HG03196 (cell line): ENCODE results near the gene RIN2.

Source experiments
- ATAC-seq: cut with Tn5 transposase; IDR thresholded peaks from one replicate; pipeline ENCODE4 v1.9.1; 2021; ENCODE audit not compliant: unreplicated experiment

Gene RIN2, protein sequence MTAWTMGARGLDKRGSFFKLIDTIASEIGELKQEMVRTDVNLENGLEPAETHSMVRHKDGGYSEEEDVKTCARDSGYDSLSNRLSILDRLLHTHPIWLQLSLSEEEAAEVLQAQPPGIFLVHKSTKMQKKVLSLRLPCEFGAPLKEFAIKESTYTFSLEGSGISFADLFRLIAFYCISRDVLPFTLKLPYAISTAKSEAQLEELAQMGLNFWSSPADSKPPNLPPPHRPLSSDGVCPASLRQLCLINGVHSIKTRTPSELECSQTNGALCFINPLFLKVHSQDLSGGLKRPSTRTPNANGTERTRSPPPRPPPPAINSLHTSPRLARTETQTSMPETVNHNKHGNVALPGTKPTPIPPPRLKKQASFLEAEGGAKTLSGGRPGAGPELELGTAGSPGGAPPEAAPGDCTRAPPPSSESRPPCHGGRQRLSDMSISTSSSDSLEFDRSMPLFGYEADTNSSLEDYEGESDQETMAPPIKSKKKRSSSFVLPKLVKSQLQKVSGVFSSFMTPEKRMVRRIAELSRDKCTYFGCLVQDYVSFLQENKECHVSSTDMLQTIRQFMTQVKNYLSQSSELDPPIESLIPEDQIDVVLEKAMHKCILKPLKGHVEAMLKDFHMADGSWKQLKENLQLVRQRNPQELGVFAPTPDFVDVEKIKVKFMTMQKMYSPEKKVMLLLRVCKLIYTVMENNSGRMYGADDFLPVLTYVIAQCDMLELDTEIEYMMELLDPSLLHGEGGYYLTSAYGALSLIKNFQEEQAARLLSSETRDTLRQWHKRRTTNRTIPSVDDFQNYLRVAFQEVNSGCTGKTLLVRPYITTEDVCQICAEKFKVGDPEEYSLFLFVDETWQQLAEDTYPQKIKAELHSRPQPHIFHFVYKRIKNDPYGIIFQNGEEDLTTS

DNA sequence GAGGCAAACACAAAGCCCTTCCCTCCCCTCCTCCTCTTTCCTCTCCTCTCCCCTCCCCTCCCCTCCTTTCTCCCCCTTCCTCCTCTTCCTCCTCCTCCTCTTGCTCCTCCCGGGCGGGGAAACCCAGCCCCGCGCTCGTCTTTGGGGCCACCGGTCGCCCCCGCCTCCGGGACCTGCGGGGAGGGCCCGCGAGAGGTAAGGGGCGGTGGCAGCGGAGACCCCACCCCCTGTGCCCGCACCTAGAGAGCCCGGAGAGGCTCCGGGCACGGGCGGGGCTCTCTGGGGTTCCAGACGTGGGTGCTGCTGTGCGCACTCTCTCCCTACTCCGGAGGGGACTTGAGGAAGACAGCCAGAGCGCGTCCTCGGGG, at the start of gene RIN2:
Gene RIN2, plus strand, starts transcription at position 126 of the 368 bp plus-strand sequence. CDS start 131,344 bp downstream, outside the sequence.
- no peak for ATAC-seq

DNA sequence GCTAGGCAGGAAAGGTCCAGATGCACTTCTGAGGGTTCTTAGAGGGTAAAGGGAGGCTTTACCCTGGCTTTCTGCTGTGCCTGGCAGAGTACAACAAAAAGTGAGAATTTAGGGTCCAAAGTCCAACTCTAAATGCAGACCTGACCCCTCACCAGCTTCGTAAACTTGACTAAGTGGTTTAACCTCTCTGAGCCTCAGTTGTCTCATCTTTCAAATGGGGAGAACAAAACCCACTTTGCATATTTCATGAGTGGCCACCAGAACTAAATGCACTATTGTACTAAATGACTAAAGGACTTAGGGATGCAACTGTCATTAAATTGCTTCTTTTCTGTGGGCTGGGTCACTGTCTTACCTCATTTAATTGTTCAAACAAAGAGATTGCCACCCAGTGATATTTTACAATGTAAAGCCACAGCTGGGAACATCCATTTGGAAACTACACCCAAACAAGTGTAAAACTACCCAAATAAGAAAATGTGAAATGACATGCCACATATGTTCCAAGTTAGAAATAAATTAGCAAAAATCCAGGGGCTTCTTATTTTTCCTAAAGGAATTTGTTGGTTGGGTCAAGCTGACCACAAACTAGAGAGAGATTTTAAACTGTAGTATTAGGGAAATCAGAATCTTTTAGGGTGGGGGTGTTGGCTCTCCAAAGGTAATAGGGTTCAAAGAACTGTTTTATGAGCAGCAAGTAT, 48.3 kb upstream of the RIN2 start:
- ATAC-seq: no peak

DNA sequence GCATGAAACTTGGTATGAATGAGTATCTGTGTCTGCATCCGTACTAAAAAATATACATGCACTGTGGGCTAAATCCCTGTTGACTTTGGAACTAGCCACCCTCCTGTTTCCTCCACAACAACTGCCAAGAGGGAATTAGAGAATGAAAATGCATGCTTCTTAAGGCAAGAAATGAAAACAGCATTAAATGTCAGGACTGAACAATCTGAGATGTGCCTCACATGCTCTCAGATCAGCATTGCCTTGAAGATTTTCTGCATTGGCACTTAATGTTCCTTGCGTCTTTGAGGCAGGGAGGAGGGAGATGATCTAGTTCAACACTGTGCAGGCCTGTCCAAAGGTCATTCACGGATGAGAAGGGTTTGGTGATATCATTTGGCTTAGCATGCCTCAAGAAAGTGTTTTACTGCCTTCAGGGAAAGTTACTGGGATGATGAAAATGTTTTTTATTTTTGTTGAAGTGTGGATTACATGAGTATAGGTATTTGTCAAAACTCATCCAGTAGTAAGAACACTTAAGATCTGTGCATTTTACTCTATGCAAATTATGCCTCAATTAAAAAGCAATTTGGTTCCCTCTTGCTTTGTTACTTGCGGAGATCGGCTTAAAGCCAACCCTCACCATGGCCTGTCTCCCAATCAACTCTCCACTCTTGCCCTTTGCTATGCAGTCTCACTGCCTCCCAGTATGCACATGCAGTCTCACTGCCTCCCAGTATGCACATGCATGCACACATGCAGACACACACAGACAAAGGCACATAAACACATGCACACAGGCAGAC, 47.5 kb upstream of the RIN2 start:
- no peak for ATAC-seq

DNA sequence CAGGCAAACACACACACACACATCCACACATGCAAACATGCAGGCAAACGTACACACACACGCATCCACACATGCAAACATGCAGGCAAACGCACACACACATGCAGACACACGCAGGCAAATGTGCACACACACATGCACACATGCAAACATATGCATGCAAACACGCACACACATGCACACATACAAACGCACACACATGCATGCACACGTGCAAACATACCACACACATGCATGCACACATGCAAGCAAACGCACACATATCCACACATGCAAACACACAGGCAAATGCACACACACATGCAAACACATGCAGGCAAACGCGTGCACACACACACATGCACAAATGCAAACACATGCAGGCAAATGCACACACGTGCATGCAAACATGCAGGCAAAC, 46.9 kb upstream of the RIN2 start:
- no peak for ATAC-seq

DNA sequence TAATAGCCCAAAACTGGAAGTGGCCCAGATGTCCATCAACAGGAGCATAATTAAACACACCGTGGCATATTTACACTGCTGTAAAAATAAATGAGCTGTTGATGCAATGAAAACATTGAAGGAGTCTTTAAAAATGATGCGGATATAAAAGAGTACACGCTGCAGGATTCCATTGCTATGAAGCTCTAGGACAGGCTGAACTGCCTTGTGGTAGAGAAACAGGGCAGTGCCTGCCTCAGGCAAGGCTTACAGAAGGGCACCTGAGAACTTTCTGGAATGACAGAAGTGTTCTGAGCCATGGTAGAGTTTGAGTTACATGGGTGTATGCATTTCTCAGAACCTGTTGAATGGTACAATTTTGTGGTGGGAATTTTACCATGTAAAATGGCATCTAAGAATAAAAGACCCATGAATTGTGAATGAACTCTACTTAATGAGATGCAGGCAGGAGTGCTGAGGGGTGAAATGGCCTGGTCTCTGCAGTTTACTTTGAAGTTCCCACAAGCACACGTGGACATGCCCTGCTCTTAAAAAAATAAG, 45.3 kb upstream of the RIN2 start:
- no peak for ATAC-seq

DNA sequence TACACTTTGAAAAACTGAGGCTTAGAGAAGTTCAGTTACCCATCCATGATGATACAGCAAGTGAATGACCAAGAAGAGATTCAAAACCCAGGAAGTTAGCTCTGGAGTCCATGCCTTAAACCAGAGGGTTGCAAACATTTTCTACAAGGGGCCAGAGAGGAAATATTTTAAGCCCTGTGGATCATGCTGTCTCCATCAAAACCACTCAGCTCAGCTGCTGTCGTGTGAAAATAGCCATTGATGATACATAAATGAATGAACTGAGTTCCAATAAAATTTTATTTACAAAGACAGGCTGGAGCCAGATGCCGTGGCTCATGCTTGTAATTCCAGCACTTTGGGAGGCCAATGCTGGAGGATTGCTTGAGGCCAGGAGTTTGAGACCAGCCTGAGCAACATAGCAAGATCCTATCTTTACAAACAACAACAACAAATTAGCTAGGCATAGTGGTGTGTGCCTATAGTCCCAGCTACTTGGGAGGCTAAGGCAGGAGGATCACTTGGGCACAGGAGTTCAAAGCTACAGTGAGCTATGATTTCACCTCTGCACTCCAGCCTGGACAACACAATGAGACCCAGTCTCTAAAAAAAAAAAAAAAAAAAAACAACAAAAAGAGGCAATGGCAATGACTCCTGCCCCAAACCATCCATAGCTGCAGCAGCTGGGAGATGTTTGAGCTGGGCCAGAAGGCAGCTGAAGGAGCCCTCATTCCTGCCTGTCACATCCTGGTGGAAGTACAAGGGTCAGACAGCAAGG, 44.1 kb upstream of the RIN2 start:
- no peak for ATAC-seq

DNA sequence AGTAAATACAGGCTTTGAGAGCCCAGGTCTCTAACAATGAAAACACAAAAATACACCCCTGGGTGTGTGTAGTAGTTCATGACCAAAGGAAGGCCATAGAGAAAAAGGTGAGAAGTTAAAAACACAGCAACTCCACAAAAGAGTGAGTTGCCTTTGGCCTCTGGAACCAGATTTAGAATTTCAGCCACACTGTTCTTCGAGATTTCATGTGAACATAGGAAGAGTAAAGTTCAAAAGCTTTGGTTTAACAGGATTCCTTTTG, 43.5 kb upstream of the RIN2 start:
- no peak for ATAC-seq

DNA sequence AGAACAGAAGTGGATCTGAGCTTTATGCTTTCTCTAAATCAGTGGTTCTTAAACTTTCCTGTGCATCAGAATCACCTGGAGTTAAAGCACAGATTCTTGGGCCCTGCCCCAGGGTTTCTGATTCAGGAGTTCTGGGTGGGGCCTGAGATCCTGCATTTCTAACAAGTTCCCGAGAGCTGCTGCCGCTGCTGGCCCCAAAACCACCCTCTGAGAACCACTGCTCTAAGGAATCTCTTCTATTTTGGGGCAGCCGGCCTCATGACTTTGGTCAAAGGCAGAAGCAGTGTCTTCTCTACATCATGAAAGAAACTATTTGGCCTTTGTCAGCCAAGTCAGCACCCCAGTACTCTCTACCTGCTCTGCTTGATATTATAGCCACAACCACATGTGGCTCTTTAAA, 42.1 kb upstream of the RIN2 start:
- ATAC-seq: no peak

DNA sequence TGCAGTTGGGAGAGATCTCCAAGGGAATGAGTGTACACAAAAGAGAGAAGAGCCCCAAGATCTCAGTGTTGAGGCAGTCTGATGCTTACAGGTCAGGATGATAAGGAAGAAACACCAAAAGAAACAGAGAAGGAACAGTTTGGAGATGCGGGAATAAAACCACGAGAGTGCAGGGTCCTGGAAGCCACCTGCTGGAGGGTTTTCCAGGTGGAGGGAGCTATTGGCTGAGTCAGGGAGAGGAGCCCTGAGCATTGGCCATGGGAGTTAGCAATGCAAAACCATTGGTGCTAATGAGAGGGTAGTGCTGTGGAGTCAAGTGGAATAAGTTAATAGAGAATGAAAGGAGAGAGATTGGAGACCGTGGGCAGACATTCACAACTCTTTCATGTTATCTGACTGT, 39.2 kb upstream of the RIN2 start:
- no peak for ATAC-seq

DNA sequence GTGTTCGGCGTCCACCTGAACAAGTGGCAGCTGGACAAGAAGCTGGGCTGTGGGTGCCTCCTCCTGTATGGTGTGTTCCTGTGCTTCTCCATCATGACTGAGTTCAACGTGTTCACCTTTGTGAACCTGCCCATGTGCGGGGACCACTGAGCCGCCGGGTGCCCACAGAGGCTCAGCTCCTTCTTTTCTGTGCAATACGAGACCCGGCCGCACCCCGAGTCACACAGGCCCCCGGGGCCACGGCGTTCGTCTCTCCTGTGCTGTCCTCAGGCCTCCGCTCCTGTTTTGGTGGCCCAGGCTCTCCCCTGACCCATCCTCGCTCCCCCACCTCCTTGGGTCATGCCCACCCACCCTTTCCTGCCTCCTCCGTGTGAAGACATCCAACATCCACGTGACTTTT, 37.1 kb upstream of the RIN2 start:
- ATAC-seq: no peak

DNA sequence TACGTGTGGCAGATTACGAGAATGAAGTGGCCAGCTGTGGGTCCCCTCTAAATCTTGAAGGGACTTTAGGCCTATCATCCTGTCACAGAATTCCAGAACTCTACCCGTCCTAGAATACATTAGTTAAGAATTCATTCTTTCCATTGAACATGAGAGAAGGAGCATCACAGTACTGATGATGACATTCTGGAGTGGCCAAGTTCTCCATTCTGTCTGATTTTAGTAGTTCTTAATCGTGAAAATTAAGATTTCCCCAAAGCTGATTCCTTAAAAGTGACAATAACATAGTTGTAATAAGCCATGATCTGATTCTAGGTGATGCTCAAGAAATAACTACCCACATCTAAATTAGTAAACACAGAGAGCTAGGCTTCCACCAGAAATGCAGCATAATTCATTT, 35.0 kb upstream of the RIN2 start:
- no peak for ATAC-seq

DNA sequence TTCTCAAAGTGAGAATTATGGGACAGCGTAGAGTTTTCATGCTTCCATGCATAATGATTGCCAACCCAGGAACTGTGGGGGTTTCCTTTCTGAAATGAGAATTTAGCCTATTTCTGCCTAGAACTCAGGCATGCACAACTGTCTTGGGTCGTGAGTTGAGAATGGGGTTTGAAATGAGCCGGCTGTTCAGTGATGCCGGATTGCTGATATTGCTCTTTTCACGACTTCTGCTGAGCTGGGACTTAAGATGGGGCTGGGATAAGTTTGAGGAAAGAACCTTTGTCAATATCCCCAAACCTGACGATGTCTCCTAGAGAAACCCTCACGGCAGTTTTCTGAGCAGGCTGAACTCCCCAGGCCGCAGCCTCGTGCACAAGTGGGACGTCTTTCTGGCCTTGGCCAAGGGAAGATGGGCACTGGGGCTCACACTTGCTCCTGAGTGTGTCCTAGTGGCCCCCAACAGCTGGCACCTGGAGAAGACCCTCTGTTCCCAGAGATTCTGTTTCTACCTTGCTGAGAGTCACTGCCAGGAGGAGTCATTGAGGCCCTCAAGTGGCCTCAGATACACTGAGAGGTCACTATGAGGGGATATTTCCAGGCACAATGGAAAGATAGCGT, 34.1 kb upstream of the RIN2 start:
- ATAC-seq: no peak

DNA sequence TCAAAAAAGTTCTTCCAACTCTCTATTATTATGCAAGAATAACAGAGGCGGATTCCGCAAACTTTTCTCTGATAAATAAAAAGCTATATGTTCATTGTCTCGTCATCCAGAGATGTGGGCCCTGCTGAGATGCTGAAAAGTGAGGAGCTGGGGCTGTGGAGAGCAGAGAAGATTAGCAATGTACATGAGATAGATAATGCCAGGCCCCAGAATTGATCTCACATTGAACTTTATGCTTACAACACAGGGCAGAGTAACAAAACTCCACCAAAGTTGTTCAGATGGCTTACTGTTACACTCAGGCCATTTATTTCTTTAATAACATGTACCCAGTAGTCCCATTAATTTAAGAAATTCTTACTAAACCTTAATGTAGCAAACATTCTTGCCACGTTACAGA, 32.7 kb upstream of the RIN2 start:
- no peak for ATAC-seq

DNA sequence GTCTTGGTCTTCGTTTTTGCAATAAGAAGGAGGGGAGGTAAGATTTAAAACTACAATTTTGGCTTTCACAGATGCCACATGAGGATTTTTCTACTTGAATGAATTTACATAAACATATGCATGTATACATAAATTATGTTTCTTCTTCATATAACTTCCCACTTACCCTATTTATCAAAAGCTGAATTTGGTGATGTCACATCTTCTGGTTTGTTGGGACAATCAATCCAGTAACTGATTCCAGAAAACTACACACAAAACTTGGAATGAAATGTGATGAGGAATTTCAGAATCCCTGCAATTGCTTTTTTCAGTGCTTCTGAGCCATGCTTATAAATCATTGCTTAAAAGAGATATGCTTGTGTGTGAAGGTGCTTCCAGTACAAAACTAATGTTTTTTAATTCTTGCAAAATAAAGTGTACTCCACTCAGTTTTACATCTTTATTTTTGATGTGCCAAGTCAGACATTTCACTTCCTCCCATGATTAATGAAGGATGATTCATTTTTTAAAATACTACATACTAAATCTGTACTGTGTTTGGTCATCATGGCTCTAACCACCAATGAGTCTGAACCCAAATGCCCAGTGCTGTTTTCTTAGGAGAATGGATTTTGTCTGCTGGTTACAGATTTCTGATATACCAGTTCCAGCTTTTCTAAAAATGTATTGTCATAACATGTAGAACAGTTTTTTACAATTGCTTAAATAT, 32.1 kb upstream of the RIN2 start:
- no peak for ATAC-seq

DNA sequence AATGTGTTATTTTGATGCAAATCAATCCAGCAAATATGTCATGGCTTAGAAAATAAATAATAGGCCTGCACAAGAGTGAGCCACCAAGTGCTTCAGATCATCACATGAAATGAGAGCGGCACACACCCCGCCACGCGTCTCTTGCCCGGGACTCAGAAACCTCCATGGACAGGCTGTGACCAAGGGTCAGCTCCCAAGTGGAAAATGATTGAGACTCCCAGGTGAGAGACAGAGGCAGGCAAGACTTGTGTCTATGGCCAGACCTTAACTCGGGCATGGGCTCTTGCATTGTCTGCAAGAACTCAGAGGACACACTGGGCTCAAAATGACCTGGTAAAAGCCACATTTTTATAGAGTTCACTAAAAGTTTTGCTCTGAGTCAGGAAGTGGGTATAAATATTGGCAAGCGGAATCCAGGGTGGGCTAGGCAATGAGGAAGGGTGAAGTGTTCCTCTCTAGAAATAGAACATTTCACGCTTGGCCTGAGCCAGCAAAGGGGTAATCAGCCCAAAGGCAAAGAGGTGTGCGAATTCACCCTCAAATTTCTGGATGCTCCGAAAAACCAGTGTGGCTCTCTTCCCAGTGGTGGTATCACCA, 30.7 kb upstream of the RIN2 start:
- no peak for ATAC-seq

DNA sequence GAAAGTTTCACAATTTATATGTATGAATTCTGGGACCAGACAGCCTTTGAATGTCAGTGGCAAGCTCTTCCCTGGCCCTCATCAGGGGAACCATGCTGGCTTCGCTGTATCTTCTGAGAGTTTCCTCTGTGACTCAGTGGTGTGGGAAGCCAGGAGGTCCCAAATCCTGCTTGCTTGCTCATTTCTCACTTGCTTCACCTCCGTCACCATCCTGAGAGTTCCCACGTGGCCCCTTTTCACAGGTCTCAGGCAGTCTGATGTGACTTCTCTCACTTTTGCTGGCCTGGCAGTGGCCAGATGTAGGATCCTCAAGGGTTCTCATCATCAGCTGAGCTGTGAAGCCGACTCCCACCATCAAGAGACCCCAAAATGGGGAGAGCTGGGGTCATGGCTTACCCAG, 28.4 kb upstream of the RIN2 start:
- ATAC-seq: no peak

DNA sequence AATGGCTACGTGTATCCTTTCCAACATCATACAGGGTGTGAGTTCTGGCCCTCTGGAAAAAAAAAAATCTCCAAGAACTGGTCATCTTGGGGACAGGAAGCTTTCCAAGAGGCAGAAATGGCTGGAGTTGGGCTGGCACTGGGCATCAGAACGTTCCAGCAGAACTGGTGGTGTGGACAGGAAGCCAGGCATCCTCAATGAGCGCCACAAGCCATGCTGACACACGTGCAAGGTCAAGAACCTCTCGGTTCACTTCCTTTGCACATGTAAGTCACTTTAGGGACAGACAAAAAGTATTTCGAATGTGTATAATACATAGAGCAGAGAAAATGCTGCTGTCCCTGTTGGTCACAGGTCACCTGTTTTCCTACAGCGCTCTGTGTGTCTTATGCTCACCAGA, 27.4 kb upstream of the RIN2 start:
- ATAC-seq: no peak

DNA sequence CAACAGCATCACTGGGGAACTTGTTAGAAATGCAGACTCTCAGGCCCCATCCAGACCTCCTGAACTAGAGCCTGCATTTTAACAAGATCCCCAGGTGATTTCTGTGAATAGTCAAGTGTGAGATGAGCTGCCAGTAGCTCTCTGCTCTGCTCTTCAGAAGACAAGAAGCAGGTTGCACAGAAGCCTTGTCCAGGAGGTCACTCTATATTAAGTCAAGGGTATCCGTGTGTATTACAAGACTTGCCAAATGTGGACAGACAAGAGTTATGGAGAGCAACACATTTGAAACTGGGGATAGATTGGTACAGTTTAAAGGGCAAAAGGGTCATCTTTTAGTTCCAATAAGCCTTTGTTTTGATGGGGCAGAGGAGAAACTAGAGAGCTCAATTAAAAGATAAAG, 23.2 kb upstream of the RIN2 start:
- ATAC-seq: no peak

DNA sequence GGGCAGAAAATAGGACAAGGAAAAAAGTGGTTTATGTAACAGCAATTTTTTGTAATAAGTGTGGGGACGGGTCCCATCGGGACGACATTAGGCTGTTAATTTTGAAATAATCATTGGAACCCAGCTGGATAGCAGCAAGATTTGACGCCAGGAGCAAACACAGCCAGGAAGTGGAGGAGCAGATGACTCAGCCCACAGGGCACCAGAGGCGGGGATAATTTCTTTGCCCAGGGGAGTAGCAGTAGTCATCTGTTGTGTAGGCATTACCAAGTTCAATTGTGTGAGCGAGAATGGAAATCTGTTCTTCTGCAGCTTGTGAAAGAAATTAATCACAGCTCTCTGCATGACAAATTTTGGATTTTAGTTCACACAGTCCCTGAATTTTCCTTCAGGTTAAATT, 22.6 kb upstream of the RIN2 start:
- no peak for ATAC-seq
